HepG2 (cell line): Measurements from ENCODE around the gene DCST2. TPM values are rescaled to one million over a fixed set of nuclear protein-coding genes. Genes with fewer than 3 reads are reported as not detected.

Experiments used
- ARNTL ChIP-seq: sonication (generic); formaldehyde crosslinking; IDR thresholded peaks from 2 replicates; pipeline ENCODE4 v1.4.0; 2020; ENCODE audit warnings: mild to moderate bottlenecking, missing genetic modification reagents
- CHCHD3 ChIP-seq: sonication (generic); formaldehyde crosslinking; IDR thresholded peaks from 2 replicates; pipeline ENCODE4 v1.8.0; 2022; ENCODE audit warnings: mild to moderate bottlenecking, missing genetic modification reagents, moderate library complexity
- NFKBIZ ChIP-seq: IDR thresholded peaks from 2 replicates; pipeline ENCODE4 v1.6.1; 2018; ENCODE audit warnings: missing genetic modification reagents, missing compliant biosample characterization
- NFYB ChIP-seq: sonication (generic); formaldehyde crosslinking; IDR thresholded peaks from 2 replicates; pipeline ENCODE4 v1.4.0; 2020; ENCODE audit warnings: missing genetic modification reagents
- NR2C2 ChIP-seq: sonication (generic); formaldehyde crosslinking; IDR thresholded peaks from 2 replicates; pipeline ENCODE4 v1.4.0; 2020; ENCODE audit warnings: missing genetic modification reagents, mild to moderate bottlenecking, moderate library complexity, borderline replicate concordance
- RAD51 ChIP-seq: fragments of 450-650 bp; IDR thresholded peaks from 2 replicates; pipeline ENCODE4 v1.6.1; 2016; ENCODE audit warnings: borderline replicate concordance
- SMC3 ChIP-seq: IDR thresholded peaks from 2 replicates; pipeline ENCODE4 v1.6.1; 2011; ENCODE audit warnings: low read length, improper control_type of control experiment
- SOX13 ChIP-seq, 3 experiments: fragments of 450-650 bp in 1 of 3; sonication (generic) in 1 of 3; formaldehyde crosslinking in 1 of 3; IDR thresholded peaks in 2 of 3; conservative IDR thresholded peaks in 1 of 3; 2 replicates each; pipeline versions ENCODE4 v1.5.0 to v1.6.1; 2016 to 2020; ENCODE audit warnings: antibody characterized with exemption in 1 of 3, mild to moderate bottlenecking in 1 of 3, missing compliant biosample characterization in 1 of 3, missing genetic modification reagents in 1 of 3, moderate library complexity in 1 of 3
- SOX6 ChIP-seq, 2 experiments: fragments of 450-650 bp in 1 of 2; sonication (generic) in 1 of 2; formaldehyde crosslinking in 1 of 2; IDR thresholded peaks; 2 replicates each; pipeline versions ENCODE4 v1.4.0 to v1.6.1; 2017 to 2020; ENCODE audit warnings: antibody characterized with exemption in 1 of 2, mild to moderate bottlenecking in 1 of 2, missing genetic modification reagents in 1 of 2
- ZBTB7B ChIP-seq: sonication (generic); formaldehyde crosslinking; IDR thresholded peaks from 2 replicates; pipeline ENCODE4 v1.4.0; 2020; ENCODE audit warnings: missing genetic modification reagents
- ZKSCAN1 ChIP-seq: fragments of 150-350 bp; IDR thresholded peaks from 2 replicates; pipeline ENCODE4 v1.6.1; 2014; ENCODE audit warnings: low read length
- ZNF460 ChIP-seq: sonication (generic); formaldehyde crosslinking; IDR thresholded peaks from 2 replicates; pipeline ENCODE4 v1.5.1; 2020; ENCODE audit warnings: missing genetic modification reagents, mild to moderate bottlenecking, borderline replicate concordance
- ZNF567 ChIP-seq: sonication (generic); formaldehyde crosslinking; IDR thresholded peaks from 2 replicates; pipeline ENCODE4 v1.8.1; 2023; ENCODE audit warnings: mild to moderate bottlenecking, missing genetic modification reagents, borderline replicate concordance
- ZNF570 ChIP-seq: sonication (generic); formaldehyde crosslinking; IDR thresholded peaks from 2 replicates; pipeline ENCODE4 v1.4.0; 2020; ENCODE audit warnings: mild to moderate bottlenecking, missing genetic modification reagents, borderline replicate concordance
- ZNF687 ChIP-seq: sonication (generic); formaldehyde crosslinking; IDR thresholded peaks from 2 replicates; pipeline ENCODE4 v1.5.1; 2020; ENCODE audit warnings: mild to moderate bottlenecking, missing genetic modification reagents, moderate library complexity
- polyA plus RNA-seq, 8 experiments: library from polyadenylated mRNA; depleted of rRNA in 3 of 8; stranded (reverse) in 7 of 8; unstranded in 1 of 8; fragments of >200 nt; fragmentation: Illumina TruSeq in 4 of 8; extraction: Trizol in 4 of 8; gene quantifications; 2 replicates each; pipeline versions ENCODE4 v1.2.1 to v1.2.3, GENCODE V29; 2011 to 2016; ENCODE audit warnings: low read depth in 4 of 8, missing spikeins in 1 of 8, mixed read lengths in 1 of 8; ENCODE audit not compliant: insufficient read depth in 1 of 8
- total RNA-seq, 5 experiments: library from RNA; depleted of rRNA; stranded (reverse); fragments of >200 nt; fragmentation: Illumina TruSeq; extraction: Trizol; gene quantifications; 2 replicates each; pipeline ENCODE4 v1.2.3, GENCODE V29; 2016; ENCODE audit warnings: low read depth in 1 of 5
- TF ChIP-seq, protein P1 (sequence below): IDR thresholded peaks from 2 replicates; pipeline ENCODE4 v1.4.0; 2020; ENCODE audit warnings: mild to moderate bottlenecking, missing genetic modification reagents

Gene DCST2
- total and polyA plus RNA-seq, 2 of the 13 experiments (the other 11 are each of a cell fraction or from before 2014, with no cell fraction given) = 0.74 TPM; not detected in 1

DNA sequence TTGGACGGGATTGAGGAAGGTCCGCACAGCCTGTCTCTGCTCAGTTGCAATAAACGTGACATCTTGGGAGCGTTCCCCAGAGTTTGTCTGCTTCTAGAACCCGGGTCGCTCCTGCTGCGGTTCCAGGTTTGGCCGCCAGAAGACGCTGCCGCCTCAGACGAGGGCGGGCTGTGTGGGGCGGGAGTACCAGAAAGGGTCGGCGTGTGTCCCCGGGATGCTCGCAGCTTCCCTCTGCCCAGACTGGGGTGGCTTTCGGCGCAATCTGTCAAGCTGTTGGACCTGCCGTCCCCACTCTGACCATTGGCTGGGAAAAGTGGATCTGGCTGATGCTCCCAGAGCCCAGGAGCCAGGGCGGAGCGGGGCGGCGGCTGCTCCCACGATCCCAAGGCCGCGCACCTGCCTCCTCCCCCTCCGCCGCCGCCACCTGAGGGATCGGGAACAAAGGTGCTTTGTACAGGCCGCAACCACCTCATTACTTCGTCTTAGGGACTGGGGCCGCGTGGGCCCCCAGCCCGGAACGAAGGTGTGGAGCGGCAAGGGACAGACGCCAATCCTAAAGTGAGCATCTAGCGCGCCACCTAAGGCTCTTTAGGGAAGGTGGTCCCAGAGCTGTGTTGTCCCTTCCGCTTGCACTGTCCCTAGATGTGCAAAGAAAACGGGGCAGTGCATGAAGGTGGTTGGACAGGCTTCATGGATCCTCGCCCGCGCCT lies 29.3 kb upstream of the DCST2 start (continued):
- peak; percentile 62 for TF ChIP-seq ZNF687 (CRISPR knock-in tag)
- TF ChIP-seq ARNTL = 0 out of 2 replicates have a peak, but pooled peaks have one; percentile 19
- no peak for TF ChIP-seq NFKBIZ (CRISPR knock-in tag)
- no peak for TF ChIP-seq RAD51
- no peak for TF ChIP-seq CHCHD3 (CRISPR knock-in tag)
- no peak for TF ChIP-seq SOX6 (IDR thresholded peaks at IDR 0.05)
- TF ChIP-seq SOX6 (CRISPR knock-in tag; IDR thresholded peaks at IDR 0.05) = peak; percentile 24; the same call in 1 of the 2 replicates
- peak; percentile 56; the same call in 1 of the 2 replicates for TF ChIP-seq SMC3
- no peak for TF ChIP-seq ZBTB7B (CRISPR knock-in tag)
- TF ChIP-seq ZNF570 (CRISPR knock-in tag) = no peak
- TF ChIP-seq ZNF567 (CRISPR knock-in tag) = no peak
- no peak for TF ChIP-seq ZKSCAN1
- TF ChIP-seq SOX13 (IDR thresholded peaks at IDR 0.05) = no peak
- TF ChIP-seq SOX13 (CRISPR knock-in tag; conservative IDR thresholded peaks at IDR 0.05 in 1 of 2, IDR thresholded peaks at IDR 0.05 in 1 of 2) = 0 out of 4 replicates have a peak, but pooled peaks of 1 of the 2 experiments have one; percentile 8
- no peak for TF ChIP-seq ZNF460 (CRISPR knock-in tag)
- TF ChIP-seq NR2C2 (CRISPR knock-in tag) = no peak
- TF ChIP-seq, protein P1, sequence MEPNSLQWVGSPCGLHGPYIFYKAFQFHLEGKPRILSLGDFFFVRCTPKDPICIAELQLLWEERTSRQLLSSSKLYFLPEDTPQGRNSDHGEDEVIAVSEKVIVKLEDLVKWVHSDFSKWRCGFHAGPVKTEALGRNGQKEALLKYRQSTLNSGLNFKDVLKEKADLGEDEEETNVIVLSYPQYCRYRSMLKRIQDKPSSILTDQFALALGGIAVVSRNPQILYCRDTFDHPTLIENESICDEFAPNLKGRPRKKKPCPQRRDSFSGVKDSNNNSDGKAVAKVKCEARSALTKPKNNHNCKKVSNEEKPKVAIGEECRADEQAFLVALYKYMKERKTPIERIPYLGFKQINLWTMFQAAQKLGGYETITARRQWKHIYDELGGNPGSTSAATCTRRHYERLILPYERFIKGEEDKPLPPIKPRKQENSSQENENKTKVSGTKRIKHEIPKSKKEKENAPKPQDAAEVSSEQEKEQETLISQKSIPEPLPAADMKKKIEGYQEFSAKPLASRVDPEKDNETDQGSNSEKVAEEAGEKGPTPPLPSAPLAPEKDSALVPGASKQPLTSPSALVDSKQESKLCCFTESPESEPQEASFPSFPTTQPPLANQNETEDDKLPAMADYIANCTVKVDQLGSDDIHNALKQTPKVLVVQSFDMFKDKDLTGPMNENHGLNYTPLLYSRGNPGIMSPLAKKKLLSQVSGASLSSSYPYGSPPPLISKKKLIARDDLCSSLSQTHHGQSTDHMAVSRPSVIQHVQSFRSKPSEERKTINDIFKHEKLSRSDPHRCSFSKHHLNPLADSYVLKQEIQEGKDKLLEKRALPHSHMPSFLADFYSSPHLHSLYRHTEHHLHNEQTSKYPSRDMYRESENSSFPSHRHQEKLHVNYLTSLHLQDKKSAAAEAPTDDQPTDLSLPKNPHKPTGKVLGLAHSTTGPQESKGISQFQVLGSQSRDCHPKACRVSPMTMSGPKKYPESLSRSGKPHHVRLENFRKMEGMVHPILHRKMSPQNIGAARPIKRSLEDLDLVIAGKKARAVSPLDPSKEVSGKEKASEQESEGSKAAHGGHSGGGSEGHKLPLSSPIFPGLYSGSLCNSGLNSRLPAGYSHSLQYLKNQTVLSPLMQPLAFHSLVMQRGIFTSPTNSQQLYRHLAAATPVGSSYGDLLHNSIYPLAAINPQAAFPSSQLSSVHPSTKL (CRISPR knock-in tag) = peak; percentile 15; the same call in 1 of the 2 replicates
- no peak for TF ChIP-seq NFYB (CRISPR knock-in tag)
